AG10803 (cell line): Measurements from ENCODE around the gene GDI1.

Experiments
- DNase-seq: peaks from one replicate; pipeline ENCODE4 v3.0.0; 2010; ENCODE audit warnings: low read depth
- H3K4me3 ChIP-seq: 2 replicates; pipeline ENCODE4 v1.5.1; 2011; ENCODE audit warnings: mild to moderate bottlenecking, low read length, control low read depth
- CTCF ChIP-seq: conservative IDR thresholded peaks from 2 replicates; pipeline ENCODE4 v1.5.1; 2011; ENCODE audit warnings: mild to moderate bottlenecking, low read length, control low read depth, inconsistent platforms

The GDI1 gene

GRCh38 chrX:154436374-154436982 is 476 bp upstream of the GDI1 start:
- H3K4me3 ChIP-seq, result peak overlapping the region; percentile 42
- DNase-seq, result peak; percentile 35
- TF ChIP-seq CTCF, result no peak

GRCh38 chrX:154437971-154438893 is 1.3 kb downstream of the GDI1 start:
- no peak for DNase-seq
- H3K4me3 ChIP-seq, result peak overlapping the region; percentile 71
- no peak for TF ChIP-seq CTCF

GRCh38 chrX:154439841-154440240 is 2.9 kb downstream of the GDI1 start:
- H3K4me3 ChIP-seq, result no peak overlapping the region
- DNase-seq, result no peak
- TF ChIP-seq CTCF, result no peak

GRCh38 chrX:154440623-154441357 is 3.8 kb downstream of the GDI1 start:
- no peak for DNase-seq
- no peak overlapping the region for H3K4me3 ChIP-seq
- no peak for TF ChIP-seq CTCF

GRCh38 chrX:154441564-154441963 is 4.6 kb downstream of the GDI1 start:
- no peak overlapping the region for H3K4me3 ChIP-seq
- no peak for TF ChIP-seq CTCF
- DNase-seq, result no peak

GRCh38 chrX:154441984-154442707 is 5.2 kb downstream of the GDI1 start:
- TF ChIP-seq CTCF, result no peak
- DNase-seq, result no peak
- H3K4me3 ChIP-seq, result no peak overlapping the region
